ENCODE data around the gene ITPRIP.

- TF ChIP-seq, protein P1, sequence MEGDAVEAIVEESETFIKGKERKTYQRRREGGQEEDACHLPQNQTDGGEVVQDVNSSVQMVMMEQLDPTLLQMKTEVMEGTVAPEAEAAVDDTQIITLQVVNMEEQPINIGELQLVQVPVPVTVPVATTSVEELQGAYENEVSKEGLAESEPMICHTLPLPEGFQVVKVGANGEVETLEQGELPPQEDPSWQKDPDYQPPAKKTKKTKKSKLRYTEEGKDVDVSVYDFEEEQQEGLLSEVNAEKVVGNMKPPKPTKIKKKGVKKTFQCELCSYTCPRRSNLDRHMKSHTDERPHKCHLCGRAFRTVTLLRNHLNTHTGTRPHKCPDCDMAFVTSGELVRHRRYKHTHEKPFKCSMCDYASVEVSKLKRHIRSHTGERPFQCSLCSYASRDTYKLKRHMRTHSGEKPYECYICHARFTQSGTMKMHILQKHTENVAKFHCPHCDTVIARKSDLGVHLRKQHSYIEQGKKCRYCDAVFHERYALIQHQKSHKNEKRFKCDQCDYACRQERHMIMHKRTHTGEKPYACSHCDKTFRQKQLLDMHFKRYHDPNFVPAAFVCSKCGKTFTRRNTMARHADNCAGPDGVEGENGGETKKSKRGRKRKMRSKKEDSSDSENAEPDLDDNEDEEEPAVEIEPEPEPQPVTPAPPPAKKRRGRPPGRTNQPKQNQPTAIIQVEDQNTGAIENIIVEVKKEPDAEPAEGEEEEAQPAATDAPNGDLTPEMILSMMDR (IDR thresholded peaks at IDR 0.05; ENCODE audit: control extremely low read depth in 1 of 3, insufficient read depth in 1 of 3, low read depth in 1 of 3, low read length in 3 of 3) = no peak
- no peak for TF ChIP-seq CHD7 (IDR thresholded peaks at IDR 0.05; ENCODE audit: insufficient replicate concordance, low read length)
- TF ChIP-seq POLR2A (IDR thresholded peaks at IDR 0.05; ENCODE audit: control extremely low read depth in 1 of 2, low read depth in 2 of 2, low read length in 2 of 2) = no peak
- no peak for TF ChIP-seq SUZ12 (IDR thresholded peaks at IDR 0.05; ENCODE audit: low read length)
- TF ChIP-seq, protein P2, sequence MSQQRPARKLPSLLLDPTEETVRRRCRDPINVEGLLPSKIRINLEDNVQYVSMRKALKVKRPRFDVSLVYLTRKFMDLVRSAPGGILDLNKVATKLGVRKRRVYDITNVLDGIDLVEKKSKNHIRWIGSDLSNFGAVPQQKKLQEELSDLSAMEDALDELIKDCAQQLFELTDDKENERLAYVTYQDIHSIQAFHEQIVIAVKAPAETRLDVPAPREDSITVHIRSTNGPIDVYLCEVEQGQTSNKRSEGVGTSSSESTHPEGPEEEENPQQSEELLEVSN (IDR thresholded peaks at IDR 0.05) = no peak
- no peak for TF ChIP-seq SP1 (IDR thresholded peaks at IDR 0.05; ENCODE audit: low read depth, low read length)
- no peak for TF ChIP-seq POLR2AphosphoS5 (IDR thresholded peaks at IDR 0.05; ENCODE audit: low read depth, low read length)
- no peak for TF ChIP-seq POU5F1 (IDR thresholded peaks at IDR 0.05; ENCODE audit: low read depth, low read length)
- TF ChIP-seq GTF2F1 (IDR thresholded peaks at IDR 0.05; ENCODE audit: borderline replicate concordance, low read depth, low read length) = no peak
- no peak for TF ChIP-seq TBP (IDR thresholded peaks at IDR 0.05; ENCODE audit: low read depth, low read length)
- TF ChIP-seq JUND (IDR thresholded peaks at IDR 0.05; ENCODE audit: low read length) = no peak
- no peak for TF ChIP-seq RAD21 (IDR thresholded peaks at IDR 0.05 in 1 of 2, conservative IDR thresholded peaks at IDR 0.05 in 1 of 2; ENCODE audit: low read depth in 2 of 2, low read length in 2 of 2)
- no peak for TF ChIP-seq BRCA1 (IDR thresholded peaks at IDR 0.05; ENCODE audit: low read depth, low read length)
- no peak for TF ChIP-seq ASH2L (IDR thresholded peaks at IDR 0.05; ENCODE audit: low read length)
These were observed 36.3 kb upstream of the ITPRIP start for GRCh38 chr10:104374591-104374990.

Measured in H1 (cell line).